ENCODE data around the gene UBE3B. TPM values are rescaled to one million over a fixed set of nuclear protein-coding genes. Genes with fewer than 3 reads are reported as not detected.

UBE3B gene
- total RNA-seq, 1 donor from 2014 or later: 34.4 TPM

- peaks cover 37% of the 10 kb centered on the region for H3K36me3 ChIP-seq (ENCODE audit: insufficient read depth, low read length)
- Mint-ChIP-seq H3K27ac (ENCODE audit: unreplicated experiment) (no peak overlapping the region), H3K27me3 (ENCODE audit: low read depth, unreplicated experiment) (no peaks in the 10 kb centered on the region), H3K36me3 (ENCODE audit: low read depth, unreplicated experiment) (peaks cover 30% of the 10 kb centered on the region), H3K4me3 (ENCODE audit: unreplicated experiment) (no peak overlapping the region), H3K9me3 (ENCODE audit: unreplicated experiment) (no peaks in the 10 kb centered on the region), H3K4me1 (ENCODE audit: low read depth, unreplicated experiment) (peaks cover 4% of the 10 kb centered on the region)
- H3K4me1 ChIP-seq (ENCODE audit: insufficient read depth, low read length): no peaks in the 10 kb centered on the region
- FAIRE-seq (no peak), DNase-seq (ENCODE audit: low read depth) (no peak)
- no peaks in the 10 kb centered on the region for H3K27me3 ChIP-seq (ENCODE audit: insufficient read depth, low read length)
- no peak overlapping the region for H3K4me3 ChIP-seq (ENCODE audit: insufficient read depth, low read depth, low read length)
- H3K9ac ChIP-seq (ENCODE audit: low read length): no peak overlapping the region
- no peaks in the 10 kb centered on the region for H3K9me3 ChIP-seq (ENCODE audit: insufficient read depth, low read depth, low read length)
- H2AFZ ChIP-seq (ENCODE audit: low read depth, low read length): no peak overlapping the region
- no peaks in the 10 kb centered on the region for H4K20me1 ChIP-seq (ENCODE audit: insufficient read depth, low read length)
- no peaks in the 10 kb centered on the region for H3K79me2 ChIP-seq (ENCODE audit: insufficient read depth, low read length)
- no peak for TF ChIP-seq EZH2 (IDR thresholded peaks at IDR 0.05; ENCODE audit: insufficient read depth, low read length)
- TF ChIP-seq, protein P1, sequence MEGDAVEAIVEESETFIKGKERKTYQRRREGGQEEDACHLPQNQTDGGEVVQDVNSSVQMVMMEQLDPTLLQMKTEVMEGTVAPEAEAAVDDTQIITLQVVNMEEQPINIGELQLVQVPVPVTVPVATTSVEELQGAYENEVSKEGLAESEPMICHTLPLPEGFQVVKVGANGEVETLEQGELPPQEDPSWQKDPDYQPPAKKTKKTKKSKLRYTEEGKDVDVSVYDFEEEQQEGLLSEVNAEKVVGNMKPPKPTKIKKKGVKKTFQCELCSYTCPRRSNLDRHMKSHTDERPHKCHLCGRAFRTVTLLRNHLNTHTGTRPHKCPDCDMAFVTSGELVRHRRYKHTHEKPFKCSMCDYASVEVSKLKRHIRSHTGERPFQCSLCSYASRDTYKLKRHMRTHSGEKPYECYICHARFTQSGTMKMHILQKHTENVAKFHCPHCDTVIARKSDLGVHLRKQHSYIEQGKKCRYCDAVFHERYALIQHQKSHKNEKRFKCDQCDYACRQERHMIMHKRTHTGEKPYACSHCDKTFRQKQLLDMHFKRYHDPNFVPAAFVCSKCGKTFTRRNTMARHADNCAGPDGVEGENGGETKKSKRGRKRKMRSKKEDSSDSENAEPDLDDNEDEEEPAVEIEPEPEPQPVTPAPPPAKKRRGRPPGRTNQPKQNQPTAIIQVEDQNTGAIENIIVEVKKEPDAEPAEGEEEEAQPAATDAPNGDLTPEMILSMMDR (IDR thresholded peaks at IDR 0.05; ENCODE audit: insufficient read depth, low read depth, low read length): no peak
- H3K4me2 ChIP-seq (ENCODE audit: low read length): no peak overlapping the region
- H3K27ac ChIP-seq (ENCODE audit: low read depth, low read length): no peak overlapping the region
These were observed 35.2 kb downstream of the UBE3B start for GRCh38 chr12:109512608-109513007.

- FAIRE-seq (no peak), DNase-seq (ENCODE audit: low read depth) (no peak)
- Histone ChIP-seq H3K4me2 (ENCODE audit: low read length) (no peak overlapping the region), H3K36me3 (ENCODE audit: insufficient read depth, low read length) (peaks cover 35% of the 10 kb centered on the region), H3K9ac (ENCODE audit: low read length) (no peak overlapping the region), H3K27me3 (ENCODE audit: insufficient read depth, low read length) (no peaks in the 10 kb centered on the region), H2AFZ (ENCODE audit: low read depth, low read length) (no peak overlapping the region), H3K9me3 (ENCODE audit: insufficient read depth, low read depth, low read length) (no peaks in the 10 kb centered on the region), H4K20me1 (ENCODE audit: insufficient read depth, low read length) (no peaks in the 10 kb centered on the region), H3K4me1 (ENCODE audit: insufficient read depth, low read length) (no peaks in the 10 kb centered on the region), H3K27ac (ENCODE audit: low read depth, low read length) (no peak overlapping the region), H3K79me2 (ENCODE audit: insufficient read depth, low read length) (no peaks in the 10 kb centered on the region), H3K4me3 (ENCODE audit: insufficient read depth, low read depth, low read length) (no peak overlapping the region)
- Mint-ChIP-seq H3K36me3 (ENCODE audit: low read depth, unreplicated experiment) (peaks cover 28% of the 10 kb centered on the region), H3K27me3 (ENCODE audit: low read depth, unreplicated experiment) (no peaks in the 10 kb centered on the region), H3K4me1 (ENCODE audit: low read depth, unreplicated experiment) (peaks cover 4% of the 10 kb centered on the region), H3K9me3 (ENCODE audit: unreplicated experiment) (no peaks in the 10 kb centered on the region), H3K4me3 (ENCODE audit: unreplicated experiment) (no peak overlapping the region), H3K27ac (ENCODE audit: unreplicated experiment) (no peak overlapping the region)
- TF ChIP-seq EZH2 (IDR thresholded peaks at IDR 0.05; ENCODE audit: insufficient read depth, low read length): no peak
- TF ChIP-seq, protein P1 (IDR thresholded peaks at IDR 0.05; ENCODE audit: insufficient read depth, low read depth, low read length): no peak
These were observed 35.6 kb downstream of the UBE3B start for GRCh38 chr12:109513051-109513450.

- FAIRE-seq (no peak), DNase-seq (ENCODE audit: low read depth) (no peak)
- H3K9ac ChIP-seq (ENCODE audit: low read length): no peak overlapping the region
- no peaks in the 10 kb centered on the region for H3K9me3 Mint-ChIP-seq (ENCODE audit: unreplicated experiment)
- H3K79me2 ChIP-seq (ENCODE audit: insufficient read depth, low read length): no peaks in the 10 kb centered on the region
- TF ChIP-seq, protein P1 (IDR thresholded peaks at IDR 0.05; ENCODE audit: insufficient read depth, low read depth, low read length): no peak
- no peak for TF ChIP-seq EZH2 (IDR thresholded peaks at IDR 0.05; ENCODE audit: insufficient read depth, low read length)
- H3K27ac ChIP-seq (ENCODE audit: low read depth, low read length): no peak overlapping the region
- peaks cover 33% of the 10 kb centered on the region for H3K36me3 Mint-ChIP-seq (ENCODE audit: low read depth, unreplicated experiment)
- H3K36me3 ChIP-seq (ENCODE audit: insufficient read depth, low read length): peaks cover 28% of the 10 kb centered on the region
- peaks cover 5% of the 10 kb centered on the region for H3K4me1 ChIP-seq (ENCODE audit: insufficient read depth, low read length)
- H3K27ac Mint-ChIP-seq (ENCODE audit: unreplicated experiment): no peak overlapping the region
- no peaks in the 10 kb centered on the region for H3K27me3 Mint-ChIP-seq (ENCODE audit: low read depth, unreplicated experiment)
- no peaks in the 10 kb centered on the region for H3K27me3 ChIP-seq (ENCODE audit: insufficient read depth, low read length)
- H3K4me1 Mint-ChIP-seq (ENCODE audit: low read depth, unreplicated experiment): peaks cover 7% of the 10 kb centered on the region
- no peak overlapping the region for H2AFZ ChIP-seq (ENCODE audit: low read depth, low read length)
- no peak overlapping the region for H3K4me3 Mint-ChIP-seq (ENCODE audit: unreplicated experiment)
- no peak overlapping the region for H3K4me2 ChIP-seq (ENCODE audit: low read length)
- H4K20me1 ChIP-seq (ENCODE audit: insufficient read depth, low read length): no peaks in the 10 kb centered on the region
- H3K4me3 ChIP-seq (ENCODE audit: insufficient read depth, low read depth, low read length): no peak overlapping the region
- no peaks in the 10 kb centered on the region for H3K9me3 ChIP-seq (ENCODE audit: insufficient read depth, low read depth, low read length)
These were observed 36.5 kb downstream of the UBE3B start for GRCh38 chr12:109513977-109514376.
